Measurements from ENCODE around the gene SCFD1.
"Not testable (repeated sequence)": the region's sequence is repeated elsewhere in the genome, so short reads cannot be mapped to it uniquely, and the experiment has no call there.

The SCFD1 gene

GRCh38 chr14:30632730-30633129, 10.6 kb downstream of the SCFD1 start:
- ATAC-seq (ENCODE audit: insufficient read depth, low read depth) (no peak), DNase-seq (no peak)
- Histone ChIP-seq H3K9me3 (ENCODE audit: insufficient read depth, low read length, severe bottlenecking) (no peaks in the 10 kb centered on the region), H3K4me1 (ENCODE audit: insufficient read depth, low read length) (no peaks in the 10 kb centered on the region), H3K4me3 (ENCODE audit: low read depth in 1 of 2, low read length in 2 of 2) (no peak overlapping the region), H4K20me1 (ENCODE audit: insufficient read depth, low read length) (0 out of 2 replicates have a peak, but pooled peaks cover 2% of the 10 kb centered on the region), H3K27ac (ENCODE audit: low read length) (no peak overlapping the region), H3K9ac (ENCODE audit: low read depth, low read length) (no peak overlapping the region), H3K79me2 (ENCODE audit: insufficient read depth, low read length) (peaks cover 34% of the 10 kb centered on the region), H3K36me3 (ENCODE audit: insufficient read depth, low read length) (peaks cover 54% of the 10 kb centered on the region), H2AFZ (ENCODE audit: low read depth, low read length) (no peak overlapping the region), H3K27me3 (ENCODE audit: insufficient read depth, low read length, poor library complexity) (no peaks in the 10 kb centered on the region), H3K4me2 (ENCODE audit: insufficient read depth, low read length) (no peak overlapping the region)
- TF ChIP-seq CTCF (IDR thresholded peaks at IDR 0.05; ENCODE audit: borderline replicate concordance, extremely low read depth, low read length, poor library complexity, severe bottlenecking) (no peak), EZH2 (IDR thresholded peaks at IDR 0.05; ENCODE audit: borderline replicate concordance, low read depth, low read length, severe bottlenecking) (no peak)

DNA sequence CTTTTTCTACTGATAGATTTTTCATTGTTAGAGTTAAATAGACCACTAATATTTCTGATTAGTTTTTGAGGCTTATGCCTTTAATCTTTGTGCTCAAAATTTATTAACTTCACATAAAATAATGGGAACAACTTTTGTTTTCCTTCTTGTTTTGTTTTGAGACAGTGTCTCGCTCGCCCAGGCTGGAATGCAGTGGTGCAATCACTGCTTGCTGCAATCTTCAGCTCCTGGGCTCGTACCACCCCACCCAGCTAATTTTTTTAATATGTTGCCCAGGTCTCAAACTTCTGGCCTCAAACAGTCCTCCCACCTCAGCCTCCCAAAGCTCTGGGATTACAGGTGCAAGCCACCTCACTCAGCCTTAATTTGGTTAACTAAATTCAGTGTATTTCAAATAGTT, 16.8 kb downstream of the SCFD1 start:
- DNase-seq (no peak), ATAC-seq (ENCODE audit: insufficient read depth, low read depth) (no peak)
- Histone ChIP-seq H3K36me3 (ENCODE audit: insufficient read depth, low read length) (peaks cover 58% of the 10 kb centered on the region), H3K79me2 (ENCODE audit: insufficient read depth, low read length) (peaks cover 2% of the 10 kb centered on the region; the same call in 1 of the 2 replicates), H3K4me2 (ENCODE audit: insufficient read depth, low read length) (no peak overlapping the region), H3K9me3 (ENCODE audit: insufficient read depth, low read length, severe bottlenecking) (peaks cover 2% of the 10 kb centered on the region), H3K4me1 (ENCODE audit: insufficient read depth, low read length) (no peaks in the 10 kb centered on the region), H2AFZ (ENCODE audit: low read depth, low read length) (no peak overlapping the region), H3K9ac (ENCODE audit: low read depth, low read length) (no peak overlapping the region), H4K20me1 (ENCODE audit: insufficient read depth, low read length) (no peaks in the 10 kb centered on the region), H3K27me3 (ENCODE audit: insufficient read depth, low read length, poor library complexity) (no peaks in the 10 kb centered on the region), H3K4me3 (ENCODE audit: low read depth in 1 of 2, low read length in 2 of 2) (no peak overlapping the region), H3K27ac (ENCODE audit: low read length) (no peak overlapping the region)
- TF ChIP-seq EZH2 (IDR thresholded peaks at IDR 0.05; ENCODE audit: borderline replicate concordance, low read depth, low read length, severe bottlenecking): no peak
- TF ChIP-seq CTCF (IDR thresholded peaks at IDR 0.05; ENCODE audit: borderline replicate concordance, extremely low read depth, low read length, poor library complexity, severe bottlenecking): no peak

GRCh38 chr14:30641207-30641606, 19.1 kb downstream of the SCFD1 start:
- Histone ChIP-seq H3K27me3 (ENCODE audit: insufficient read depth, low read length, poor library complexity) (no peaks in the 10 kb centered on the region), H3K79me2 (ENCODE audit: insufficient read depth, low read length) (peaks cover 11% of the 10 kb centered on the region; the same call in 1 of the 2 replicates), H2AFZ (ENCODE audit: low read depth, low read length) (no peak overlapping the region), H3K4me3 (ENCODE audit: low read depth in 1 of 2, low read length in 2 of 2) (no peak overlapping the region), H3K27ac (ENCODE audit: low read length) (no peak overlapping the region), H3K4me2 (ENCODE audit: insufficient read depth, low read length) (no peak overlapping the region), H3K9me3 (ENCODE audit: insufficient read depth, low read length, severe bottlenecking) (peaks cover 9% of the 10 kb centered on the region), H3K36me3 (ENCODE audit: insufficient read depth, low read length) (peaks cover 49% of the 10 kb centered on the region), H4K20me1 (ENCODE audit: insufficient read depth, low read length) (no peaks in the 10 kb centered on the region), H3K9ac (ENCODE audit: low read depth, low read length) (no peak overlapping the region), H3K4me1 (ENCODE audit: insufficient read depth, low read length) (no peaks in the 10 kb centered on the region)
- ATAC-seq (ENCODE audit: insufficient read depth, low read depth): no peak
- no peak for DNase-seq
- TF ChIP-seq EZH2 (IDR thresholded peaks at IDR 0.05; ENCODE audit: borderline replicate concordance, low read depth, low read length, severe bottlenecking): no peak
- no peak for TF ChIP-seq CTCF (IDR thresholded peaks at IDR 0.05; ENCODE audit: borderline replicate concordance, extremely low read depth, low read length, poor library complexity, severe bottlenecking)

GRCh38 chr14:30644462-30644861, 22.3 kb downstream of the SCFD1 start:
- not testable (repeated sequence) for ATAC-seq (ENCODE audit: insufficient read depth, low read depth); H3K27ac ChIP-seq (ENCODE audit: low read length); H4K20me1 ChIP-seq (ENCODE audit: insufficient read depth, low read length); H3K9ac ChIP-seq (ENCODE audit: low read depth, low read length); DNase-seq; H2AFZ ChIP-seq (ENCODE audit: low read depth, low read length); H3K27me3 ChIP-seq (ENCODE audit: insufficient read depth, low read length, poor library complexity); H3K4me2 ChIP-seq (ENCODE audit: insufficient read depth, low read length); H3K4me1 ChIP-seq (ENCODE audit: insufficient read depth, low read length); H3K4me3 ChIP-seq (ENCODE audit: low read depth in 1 of 2, low read length in 2 of 2); H3K9me3 ChIP-seq (ENCODE audit: insufficient read depth, low read length, severe bottlenecking)
- peaks cover 38% of the 10 kb centered on the region for H3K36me3 ChIP-seq (ENCODE audit: insufficient read depth, low read length)
- 0 out of 2 replicates have a peak, but pooled peaks cover 14% of the 10 kb centered on the region for H3K79me2 ChIP-seq (ENCODE audit: insufficient read depth, low read length)

Data from DND-41 (cell line).